Upper lobe of left lung (tissue), 4 donors: ENCODE data around the gene ANKRD42.

ENCODE experiments used
- EP300 ChIP-seq, 4 donors: sonication (generic); formaldehyde crosslinking; IDR thresholded peaks; one replicate each; pipeline ENCODE4 v1.5.1; 2017; ENCODE audit warnings: antibody characterized with exemption in 4 of 4, control low read depth in 2 of 4
- POLR2A ChIP-seq, 4 donors: fragments of 450-650 bp; IDR thresholded peaks; one replicate each; pipeline ENCODE4 v1.5.1; 2016 to 2017; ENCODE audit warnings: antibody characterized with exemption in 4 of 4, mild to moderate bottlenecking in 2 of 4
- POLR2AphosphoS5 ChIP-seq, 2 donors: sonication (generic); formaldehyde crosslinking; IDR thresholded peaks; one replicate each; pipeline ENCODE4 v1.5.1; 2017; ENCODE audit warnings: antibody characterized with exemption in 2 of 2
- TF ChIP-seq, protein P1 (sequence below), 6 experiments: fragments of 450-650 bp in 4 of 6; fragments of 200-600 bp in 2 of 6; sonication (generic) in 2 of 6; IDR thresholded peaks; one replicate each; pipeline ENCODE4 v1.5.1; 2016 to 2019; ENCODE audit warnings: antibody characterized with exemption in 6 of 6

DNA sequence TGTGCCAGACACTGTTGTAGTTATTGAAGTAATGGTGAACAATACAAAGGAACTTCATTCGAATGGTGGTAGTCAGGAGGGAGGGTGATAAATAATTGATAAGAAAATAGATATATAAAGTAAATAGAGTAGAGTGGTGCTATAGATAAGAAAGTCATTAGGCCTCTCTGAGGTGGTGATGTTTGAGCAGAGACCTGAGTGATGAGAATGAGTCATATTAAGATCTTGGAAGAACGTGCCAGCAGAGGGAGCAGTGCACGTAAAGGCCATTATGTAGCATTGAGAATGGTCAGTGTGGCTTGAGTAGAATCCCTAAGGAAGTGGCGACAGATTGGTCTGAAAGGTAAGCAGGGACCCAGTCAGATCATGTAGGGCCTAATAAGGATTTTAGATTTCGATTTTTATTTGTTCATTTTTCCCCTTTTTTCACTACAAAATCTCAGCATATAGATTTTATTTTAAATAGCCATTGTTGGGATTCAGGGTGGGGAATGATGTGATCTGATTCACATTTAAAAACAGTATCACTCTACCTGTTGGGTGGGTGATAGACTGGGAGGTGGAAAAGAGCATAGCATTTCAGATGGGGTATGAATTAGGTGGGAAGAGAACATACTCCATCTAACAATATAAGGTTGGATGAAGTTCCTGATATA is 47.9 kb downstream of the ANKRD42 start:
- TF ChIP-seq, protein P1, sequence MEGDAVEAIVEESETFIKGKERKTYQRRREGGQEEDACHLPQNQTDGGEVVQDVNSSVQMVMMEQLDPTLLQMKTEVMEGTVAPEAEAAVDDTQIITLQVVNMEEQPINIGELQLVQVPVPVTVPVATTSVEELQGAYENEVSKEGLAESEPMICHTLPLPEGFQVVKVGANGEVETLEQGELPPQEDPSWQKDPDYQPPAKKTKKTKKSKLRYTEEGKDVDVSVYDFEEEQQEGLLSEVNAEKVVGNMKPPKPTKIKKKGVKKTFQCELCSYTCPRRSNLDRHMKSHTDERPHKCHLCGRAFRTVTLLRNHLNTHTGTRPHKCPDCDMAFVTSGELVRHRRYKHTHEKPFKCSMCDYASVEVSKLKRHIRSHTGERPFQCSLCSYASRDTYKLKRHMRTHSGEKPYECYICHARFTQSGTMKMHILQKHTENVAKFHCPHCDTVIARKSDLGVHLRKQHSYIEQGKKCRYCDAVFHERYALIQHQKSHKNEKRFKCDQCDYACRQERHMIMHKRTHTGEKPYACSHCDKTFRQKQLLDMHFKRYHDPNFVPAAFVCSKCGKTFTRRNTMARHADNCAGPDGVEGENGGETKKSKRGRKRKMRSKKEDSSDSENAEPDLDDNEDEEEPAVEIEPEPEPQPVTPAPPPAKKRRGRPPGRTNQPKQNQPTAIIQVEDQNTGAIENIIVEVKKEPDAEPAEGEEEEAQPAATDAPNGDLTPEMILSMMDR (IDR thresholded peaks at IDR 0.05) = peak; percentile 22 to 56 (median 38)
- no peak for TF ChIP-seq POLR2AphosphoS5 (IDR thresholded peaks at IDR 0.05)
- no peak for TF ChIP-seq POLR2A (IDR thresholded peaks at IDR 0.05)
- no peak for TF ChIP-seq EP300 (IDR thresholded peaks at IDR 0.05)
